H1 (cell line): ENCODE data around the gene MEF2C. TPM values are rescaled to one million over a fixed set of nuclear protein-coding genes. Genes with fewer than 3 reads are reported as not detected.

Source experiments
- EZH2 ChIP-seq: fragments of 200-600 bp; sonication (generic); IDR thresholded peaks from 2 replicates; pipeline ENCODE4 v1.7.1; 2012; ENCODE audit warnings: low read depth, mild to moderate bottlenecking, moderate library complexity, low read length, inconsistent platforms; ENCODE audit not compliant: severe bottlenecking
- PHF8 ChIP-seq: fragments of 200-600 bp; sonication (generic); conservative IDR thresholded peaks from 2 replicates; pipeline ENCODE4 v1.7.1; 2012; ENCODE audit warnings: low read depth, mild to moderate bottlenecking, inconsistent platforms, low read length, moderate library complexity
- RBBP5 ChIP-seq: IDR thresholded peaks from 2 replicates; pipeline ENCODE4 v1.7.1; 2012; ENCODE audit warnings: low read depth, mild to moderate bottlenecking, inconsistent platforms, low read length, moderate library complexity, borderline replicate concordance
- RFX5 ChIP-seq: IDR thresholded peaks from 2 replicates; pipeline ENCODE4 v1.6.1; 2011; ENCODE audit warnings: low read depth, low read length, improper control_type of control experiment, borderline replicate concordance
- RXRA ChIP-seq: IDR thresholded peaks from 2 replicates; pipeline ENCODE4 v1.6.1; 2011; ENCODE audit warnings: low read depth, mild to moderate bottlenecking, low read length, moderate library complexity; ENCODE audit not compliant: insufficient read depth
- polyA plus RNA-seq, 7 experiments: library from polyadenylated mRNA; depleted of rRNA in 3 of 7; stranded (reverse) in 5 of 7; unstranded in 2 of 7; fragments of >200 nt in 5 of 7; fragments of 200-250 nt in 2 of 7; gene quantifications; 1 replicate in 5 of 7; 2 replicates in 1 of 7; 4 replicates in 1 of 7; pipeline versions ENCODE4 v1.2.1 to v1.2.3, GENCODE V29; 2011 to 2013; ENCODE audit warnings: missing spikeins in 2 of 7, mixed read lengths in 2 of 7
- total RNA-seq: library from RNA; stranded (reverse); fragmentation: NEBNext Ultra II Directional; extraction: Animal tissue kit (Norgen Biotek cat#: 25700); gene quantifications from 2 replicates; pipeline ENCODE4 v1.2.1, GENCODE V29; 2021

Gene MEF2C
- total and polyA plus RNA-seq, 2 of the 8 experiments (the other 6 are each of a cell fraction or from before 2014, with no cell fraction given), result 0.59 to 0.99 TPM

GRCh38 chr5:88808153-88808552, 74.8 kb downstream of the MEF2C start (continued):
- TF ChIP-seq PHF8, result no peak
- no peak for TF ChIP-seq RFX5
- no peak for TF ChIP-seq RBBP5
- no peak for TF ChIP-seq RXRA
- TF ChIP-seq EZH2, result no peak
